LNCAP (cell line): Measurements from ENCODE around the gene RBMS1.

Experiments
- TF ChIP-seq, protein P1 (sequence below): fragments of 450-650 bp; IDR thresholded peaks from 2 replicates; pipeline ENCODE4 v1.5.1; 2017; ENCODE audit warnings: mild to moderate bottlenecking

RBMS1 gene

GRCh38 chr2:160289831-160290230 lies 203.8 kb downstream of the RBMS1 start:
- TF ChIP-seq, protein P1, sequence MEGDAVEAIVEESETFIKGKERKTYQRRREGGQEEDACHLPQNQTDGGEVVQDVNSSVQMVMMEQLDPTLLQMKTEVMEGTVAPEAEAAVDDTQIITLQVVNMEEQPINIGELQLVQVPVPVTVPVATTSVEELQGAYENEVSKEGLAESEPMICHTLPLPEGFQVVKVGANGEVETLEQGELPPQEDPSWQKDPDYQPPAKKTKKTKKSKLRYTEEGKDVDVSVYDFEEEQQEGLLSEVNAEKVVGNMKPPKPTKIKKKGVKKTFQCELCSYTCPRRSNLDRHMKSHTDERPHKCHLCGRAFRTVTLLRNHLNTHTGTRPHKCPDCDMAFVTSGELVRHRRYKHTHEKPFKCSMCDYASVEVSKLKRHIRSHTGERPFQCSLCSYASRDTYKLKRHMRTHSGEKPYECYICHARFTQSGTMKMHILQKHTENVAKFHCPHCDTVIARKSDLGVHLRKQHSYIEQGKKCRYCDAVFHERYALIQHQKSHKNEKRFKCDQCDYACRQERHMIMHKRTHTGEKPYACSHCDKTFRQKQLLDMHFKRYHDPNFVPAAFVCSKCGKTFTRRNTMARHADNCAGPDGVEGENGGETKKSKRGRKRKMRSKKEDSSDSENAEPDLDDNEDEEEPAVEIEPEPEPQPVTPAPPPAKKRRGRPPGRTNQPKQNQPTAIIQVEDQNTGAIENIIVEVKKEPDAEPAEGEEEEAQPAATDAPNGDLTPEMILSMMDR: no peak

DNA sequence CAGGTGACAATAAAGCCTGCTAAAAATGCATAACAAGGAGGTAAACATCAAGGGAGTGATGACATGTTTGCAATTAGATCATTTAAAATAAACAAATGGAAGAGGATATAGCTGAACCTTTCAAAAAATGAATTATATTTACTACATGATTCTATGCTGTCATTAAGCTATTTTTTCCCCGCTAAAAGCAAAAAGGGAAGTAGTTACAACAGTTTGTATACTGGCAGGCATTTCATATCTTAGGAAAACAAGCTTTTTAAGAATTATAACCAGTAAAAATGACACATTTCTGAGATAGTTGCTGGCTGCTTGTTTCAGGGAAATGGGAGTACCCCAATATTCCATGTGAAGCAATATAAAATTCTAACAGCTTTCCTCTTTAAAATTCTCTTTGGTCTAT lies 204.5 kb downstream of the RBMS1 start:
- TF ChIP-seq, protein P1: no peak

- TF ChIP-seq, protein P1: no peak
Measured at GRCh38 chr2:160288324-160288723, 205.3 kb downstream of the RBMS1 start.

- TF ChIP-seq, protein P1: no peak
Measured at GRCh38 chr2:160287476-160287875, 206.1 kb downstream of the RBMS1 start.

DNA sequence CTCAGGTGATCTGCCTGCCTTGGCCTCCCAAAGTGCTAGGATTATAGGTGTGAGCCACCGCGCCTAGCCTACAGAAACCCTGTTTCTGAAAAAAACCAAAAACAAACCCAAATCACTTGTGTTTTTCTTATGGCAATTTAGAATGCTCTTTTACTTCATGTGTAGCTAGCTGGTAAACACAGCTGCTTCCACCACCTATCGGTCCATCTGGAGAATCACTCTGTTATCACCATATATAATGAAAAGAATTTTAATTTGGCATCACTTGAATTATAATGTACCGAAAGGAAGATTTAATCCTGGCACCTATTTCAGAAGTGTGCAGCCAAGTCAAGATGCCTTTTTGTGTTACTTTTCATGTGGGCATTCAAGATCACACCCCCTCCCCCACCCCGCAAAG lies 207.1 kb downstream of the RBMS1 start:
- TF ChIP-seq, protein P1: no peak

DNA sequence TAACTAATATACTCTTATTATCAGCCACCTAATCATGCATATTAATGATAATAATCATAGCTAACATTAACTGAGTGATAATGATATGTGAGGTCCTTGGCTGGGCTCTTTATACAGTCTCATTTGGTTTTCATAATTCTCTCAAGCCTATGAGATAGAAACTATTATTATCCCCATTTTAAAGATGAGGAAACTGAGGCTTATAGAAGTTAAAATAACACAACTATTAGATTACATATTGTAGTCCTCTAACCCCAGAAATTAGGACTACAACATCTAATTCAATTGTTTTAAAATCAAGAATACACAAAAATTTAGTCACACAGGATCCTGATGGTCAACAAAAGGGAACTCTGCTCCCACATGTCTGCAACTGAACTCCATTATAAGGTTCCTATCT lies 209.9 kb downstream of the RBMS1 start:
- TF ChIP-seq, protein P1: no peak

DNA sequence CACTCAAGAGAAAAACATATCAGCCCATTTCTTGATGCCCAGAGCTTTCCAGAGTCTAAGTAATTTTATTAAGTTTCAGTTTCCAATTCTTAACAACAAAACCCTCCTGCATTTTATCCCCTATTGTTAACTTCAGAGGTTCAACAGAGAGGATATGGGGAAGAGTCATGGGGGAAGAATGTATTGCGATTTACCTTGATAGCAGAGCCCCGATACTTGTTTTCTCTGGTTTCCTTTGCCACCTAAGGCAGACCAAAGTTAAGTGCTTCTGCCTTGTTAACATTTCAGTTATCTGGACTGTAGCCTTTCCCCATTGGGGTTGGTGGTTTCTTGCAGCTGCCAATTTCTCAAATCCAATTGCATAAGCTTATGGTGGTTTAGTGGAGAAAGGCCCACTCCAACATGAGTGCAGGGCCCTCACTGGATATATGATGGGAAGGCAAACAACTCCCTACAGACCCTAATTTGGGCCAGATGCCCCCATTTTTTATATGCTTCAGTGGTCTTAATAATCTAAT lies 211.5 kb downstream of the RBMS1 start:
- TF ChIP-seq, protein P1: no peak

GRCh38 chr2:160281213-160281612 lies 212.4 kb downstream of the RBMS1 start:
- TF ChIP-seq, protein P1: no peak
